EL (cell line): ENCODE measurements around the gene TNFRSF1A.

ENCODE experiments used
- DNase-seq: peaks from one replicate; pipeline ENCODE4 v3.0.0-alpha.2; 2016

The TNFRSF1A gene

DNA sequence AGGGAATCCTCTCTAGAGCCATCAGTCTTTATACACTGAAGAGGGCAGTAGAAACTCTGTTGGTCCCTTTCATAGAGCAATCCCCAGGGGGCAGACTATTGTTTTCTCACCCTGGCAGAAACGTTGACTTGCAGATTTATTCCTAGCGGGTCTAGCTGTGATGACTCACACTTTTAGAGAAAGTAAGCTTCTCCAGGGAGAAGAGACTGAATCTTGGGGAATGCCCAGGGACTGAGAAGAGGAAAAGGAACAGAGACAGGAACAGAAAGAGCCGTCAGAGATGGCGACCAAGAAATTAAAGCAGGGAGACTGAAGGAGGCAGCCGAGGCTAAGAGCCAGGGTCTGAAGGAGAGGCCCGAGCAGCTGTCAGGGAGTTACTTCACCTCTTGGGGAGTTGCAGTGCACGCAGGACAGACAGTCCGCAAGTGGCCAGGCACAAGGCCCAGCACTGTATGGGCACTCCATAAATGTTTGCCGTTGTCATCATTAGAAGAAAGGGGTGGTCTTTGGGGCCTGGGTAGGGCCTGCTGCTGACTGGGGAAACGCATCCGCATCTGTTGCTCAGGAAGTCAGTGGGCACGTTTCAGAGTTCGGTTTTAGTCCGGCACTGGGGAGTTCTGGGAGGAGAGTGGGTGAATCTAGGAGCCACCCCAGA, 18.4 kb downstream of the TNFRSF1A start:
- peak; percentile 94 for DNase-seq

DNA sequence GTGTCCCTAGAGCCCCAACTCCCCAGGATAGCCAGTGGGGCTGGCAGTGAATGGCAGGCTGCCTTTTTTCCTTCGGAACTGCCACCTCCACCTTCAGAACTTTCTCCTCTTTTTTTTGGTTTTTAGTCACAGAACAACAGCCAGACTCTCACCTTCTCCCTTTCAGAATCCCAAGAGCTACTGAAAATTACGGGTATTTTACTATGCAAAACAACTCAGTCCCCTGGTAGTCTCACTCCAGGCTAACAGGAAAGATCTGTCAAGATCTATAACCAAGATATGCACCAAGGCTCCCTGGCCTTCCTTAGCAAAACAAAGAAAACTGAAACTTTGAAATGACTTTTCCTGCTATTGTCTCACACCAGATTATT, 18.9 kb downstream of the TNFRSF1A start:
- no peak for DNase-seq

DNA sequence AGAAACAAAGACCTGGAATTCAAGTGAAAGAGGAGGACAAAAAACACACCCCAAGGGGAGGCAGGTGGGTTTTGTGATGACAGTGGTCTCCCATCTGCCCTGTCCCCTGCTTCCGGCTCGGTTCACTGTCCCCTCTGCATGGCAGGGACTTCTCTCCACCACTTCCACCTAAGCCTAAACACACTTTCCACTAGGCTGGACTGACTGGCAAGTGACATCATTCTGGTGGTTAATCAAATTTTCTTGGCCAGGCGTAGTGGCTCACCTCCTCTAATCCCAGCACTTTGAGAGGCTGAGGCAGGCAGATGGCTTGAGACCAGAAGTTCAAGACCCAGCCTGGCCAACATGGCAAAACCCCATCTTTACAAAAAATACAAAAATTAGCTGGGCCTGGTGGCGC, 19.5 kb downstream of the TNFRSF1A start:
- no peak for DNase-seq

DNA sequence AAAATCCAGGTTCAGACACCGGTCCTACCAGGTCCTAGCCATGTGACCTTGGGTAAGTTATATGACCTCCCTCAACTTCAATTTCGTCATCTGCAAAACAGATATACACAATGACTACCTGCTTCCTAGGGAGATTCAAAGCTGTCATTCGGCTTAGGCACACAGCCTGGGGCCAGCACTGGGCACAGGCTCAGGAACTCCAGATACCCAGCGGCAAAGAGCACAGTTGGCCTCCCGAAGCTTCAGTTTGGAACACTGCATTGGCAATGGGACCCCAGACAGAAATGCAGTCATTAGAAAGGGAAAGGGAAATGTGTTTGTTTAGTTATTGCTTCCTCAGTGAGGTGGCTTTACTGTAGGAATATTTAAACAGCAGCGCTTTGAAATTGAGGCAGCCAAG, 20.0 kb downstream of the TNFRSF1A start:
- no peak for DNase-seq

DNA sequence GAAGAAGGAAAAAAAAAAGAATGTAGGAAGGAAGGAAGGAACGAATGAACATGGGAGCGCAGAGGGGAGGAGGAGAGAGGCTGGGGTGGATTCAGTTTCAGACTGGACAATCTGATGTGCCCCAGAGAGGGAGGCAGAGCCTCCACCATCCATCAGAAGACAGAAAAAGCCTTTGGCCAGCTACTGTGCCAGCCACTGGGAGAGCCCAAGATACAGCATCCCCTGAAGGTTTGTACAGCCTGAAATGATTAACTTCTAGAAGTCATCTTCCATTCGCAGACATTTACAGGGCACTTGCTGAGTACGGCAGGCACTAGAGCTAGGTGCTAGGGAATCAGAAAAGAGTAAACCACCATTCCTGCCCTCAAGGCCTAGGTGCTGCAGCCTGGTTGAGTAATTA, 22.4 kb downstream of the TNFRSF1A start:
- no peak for DNase-seq

DNA sequence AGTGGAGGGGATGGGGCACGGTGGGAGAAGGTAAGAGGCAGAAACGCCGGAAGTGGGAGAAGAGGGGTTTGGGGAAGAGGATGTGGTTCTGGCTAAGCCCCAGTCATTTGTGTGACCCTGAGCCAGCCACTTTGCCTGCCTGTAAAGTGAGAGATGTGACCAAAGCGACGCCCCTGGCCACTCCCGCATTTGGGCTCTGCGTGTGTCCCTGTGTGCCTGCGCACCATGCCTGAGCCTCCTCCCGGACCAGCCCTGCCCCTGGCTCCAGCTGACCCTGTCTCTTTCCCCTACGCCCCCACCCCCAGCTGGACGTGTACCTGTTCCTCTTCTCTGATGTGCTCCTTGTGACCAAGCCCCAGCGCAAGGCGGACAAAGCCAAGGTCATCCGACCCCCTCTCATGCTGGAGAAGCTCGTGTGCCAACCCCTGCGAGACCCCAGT, 23.4 kb downstream of the TNFRSF1A start:
- DNase-seq = no peak

DNA sequence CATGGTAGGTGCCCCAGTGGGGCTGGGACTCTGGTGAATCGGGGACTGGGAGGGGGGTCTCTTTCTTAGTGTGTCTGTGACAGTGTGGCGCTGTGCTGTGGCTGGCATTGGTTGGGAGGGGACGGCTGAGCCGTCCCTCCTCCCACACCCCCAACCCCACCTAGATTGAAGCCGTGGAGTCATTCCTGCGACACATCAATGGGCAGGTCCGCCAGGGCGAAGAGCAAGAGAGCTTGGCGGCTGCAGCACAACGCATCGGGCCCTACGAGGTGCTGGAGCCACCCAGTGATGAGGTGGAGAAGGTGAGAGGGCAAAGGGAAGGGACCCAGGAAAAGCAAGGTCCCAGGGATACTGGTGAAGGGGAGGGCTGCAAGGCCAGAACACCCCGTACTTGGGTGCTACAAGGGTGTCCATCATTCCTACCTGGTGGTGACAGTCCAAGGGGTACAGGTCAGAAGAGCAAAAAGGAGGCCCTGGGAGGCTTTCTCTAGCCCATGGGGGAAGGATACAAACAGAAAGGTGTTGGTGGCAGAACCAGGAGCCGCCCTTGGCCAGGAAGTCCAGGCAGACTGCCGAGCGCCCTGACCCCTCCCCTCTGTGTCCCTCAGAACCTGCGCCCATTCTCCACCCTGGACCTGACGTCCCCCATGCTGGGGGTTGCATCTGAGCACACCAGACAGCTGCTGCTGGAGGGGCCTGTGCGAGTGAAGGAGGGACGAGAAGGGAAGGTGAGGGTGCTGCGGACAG, 24.0 kb downstream of the TNFRSF1A start:
- no peak for DNase-seq

DNA sequence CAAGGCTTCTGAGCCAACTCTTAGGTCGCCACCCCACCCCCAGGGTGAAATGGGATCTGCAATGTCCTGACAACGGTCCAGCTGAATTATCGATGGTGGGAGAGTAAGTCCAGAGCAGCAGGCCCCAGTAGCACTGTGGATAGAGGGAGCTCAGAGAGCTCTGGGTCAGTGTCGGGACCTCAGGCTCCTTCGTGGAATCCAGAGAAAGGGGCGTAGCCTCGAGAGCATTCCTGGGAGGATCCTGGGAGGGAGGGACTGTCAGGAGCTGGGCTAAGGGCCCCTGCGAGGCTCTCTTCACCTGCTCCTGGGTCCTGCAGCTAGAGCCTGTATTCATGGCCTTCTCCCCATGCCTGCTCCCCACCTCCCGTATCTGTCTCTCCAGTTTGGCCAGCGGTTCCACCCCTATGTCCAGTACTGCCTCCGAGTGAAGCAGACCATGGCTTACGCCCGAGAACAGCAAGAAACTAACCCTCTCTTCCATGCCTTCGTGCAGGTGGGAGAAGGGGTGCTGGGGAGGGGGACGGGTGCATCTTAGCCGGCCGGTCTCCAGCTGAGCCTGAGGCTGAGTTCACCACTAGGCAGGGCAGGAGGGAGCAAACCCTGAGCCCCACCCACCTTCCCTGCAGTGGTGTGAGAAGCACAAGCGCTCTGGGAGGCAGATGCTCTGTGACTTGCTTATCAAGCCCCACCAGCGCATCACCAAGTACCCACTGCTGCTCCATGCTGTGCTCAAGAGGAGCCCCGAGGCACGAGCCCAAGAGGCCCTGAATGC, 24.8 kb downstream of the TNFRSF1A start:
- no peak for DNase-seq

DNA sequence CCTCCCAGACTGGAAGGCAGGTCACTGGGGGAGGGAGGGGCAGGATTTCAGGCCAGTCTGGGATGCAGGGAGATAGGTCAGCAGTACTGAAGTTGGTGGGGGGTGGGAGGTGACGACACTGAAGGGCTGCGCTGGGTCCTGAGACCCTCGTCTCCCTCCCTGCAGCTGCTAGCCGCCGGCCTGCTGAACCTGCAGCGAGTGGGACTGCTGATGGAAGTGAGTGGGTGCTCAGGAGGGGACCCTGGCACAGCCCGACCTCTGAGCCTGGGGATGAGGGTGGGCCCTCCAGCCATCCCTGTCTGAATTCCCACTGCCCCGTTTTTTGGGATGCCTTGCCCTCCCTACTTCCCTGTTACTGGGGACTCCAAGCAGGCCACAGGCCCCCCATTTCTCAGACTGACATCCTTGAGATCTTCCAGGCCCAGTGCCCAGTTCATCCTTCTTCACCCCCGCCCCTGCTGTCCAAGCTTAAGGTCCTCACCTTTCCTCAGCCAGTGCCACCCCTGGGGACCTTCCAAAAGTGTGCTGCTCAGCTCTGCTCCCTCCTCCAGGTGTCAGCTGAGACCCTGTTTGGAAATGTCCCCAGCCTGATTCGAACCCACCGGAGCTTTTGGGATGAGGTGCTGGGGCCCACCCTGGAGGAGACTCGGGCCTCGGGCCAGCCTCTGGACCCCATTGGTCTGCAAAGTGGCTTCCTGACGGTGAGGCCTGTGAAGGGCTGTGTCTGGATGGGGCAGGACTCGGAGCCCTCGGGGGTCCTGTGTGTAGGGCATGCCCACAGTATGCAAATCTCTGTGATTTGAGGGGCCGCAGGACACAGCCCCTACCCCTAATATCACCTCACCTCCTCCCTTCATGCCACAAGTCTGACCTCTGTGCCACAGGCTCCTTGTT, 25.9 kb downstream of the TNFRSF1A start:
- no peak for DNase-seq

DNA sequence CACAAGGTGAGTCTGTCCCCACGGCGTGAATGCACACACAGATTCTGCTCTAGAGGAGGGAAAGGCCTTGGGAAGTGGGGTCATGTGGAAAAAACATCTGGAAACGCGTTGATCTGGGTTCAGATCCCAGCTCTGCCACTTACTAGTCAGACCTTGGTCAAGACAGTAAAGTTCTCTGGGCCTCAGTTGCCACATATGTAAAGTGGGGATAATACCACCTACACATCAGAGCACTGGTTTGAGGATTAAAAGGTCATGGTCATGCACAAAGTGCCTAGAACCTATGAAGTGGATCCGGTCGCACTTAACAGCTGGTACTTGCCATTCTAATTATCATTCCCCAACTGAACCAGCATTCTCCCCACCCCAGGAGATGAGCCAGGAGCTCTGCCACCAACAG, 26.7 kb downstream of the TNFRSF1A start:
- no peak for DNase-seq

DNA sequence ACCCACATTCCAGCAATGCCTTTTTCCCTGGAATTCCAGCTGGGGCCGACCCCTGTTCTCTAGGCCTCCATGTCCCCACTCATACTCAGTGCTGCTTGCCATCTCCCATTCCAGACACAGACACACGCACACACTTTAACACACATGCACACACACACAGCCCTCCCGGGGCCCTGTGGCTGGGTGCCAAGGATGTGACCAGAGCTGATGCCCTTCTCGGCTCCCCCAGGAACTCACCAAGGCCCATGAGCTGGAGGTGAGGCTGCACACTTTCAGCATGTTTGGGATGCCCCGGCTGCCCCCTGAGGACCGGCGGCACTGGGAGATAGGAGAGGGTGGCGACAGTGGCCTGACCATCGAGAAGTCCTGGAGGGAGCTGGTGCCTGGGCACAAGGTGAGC, 27.1 kb downstream of the TNFRSF1A start:
- no peak for DNase-seq

DNA sequence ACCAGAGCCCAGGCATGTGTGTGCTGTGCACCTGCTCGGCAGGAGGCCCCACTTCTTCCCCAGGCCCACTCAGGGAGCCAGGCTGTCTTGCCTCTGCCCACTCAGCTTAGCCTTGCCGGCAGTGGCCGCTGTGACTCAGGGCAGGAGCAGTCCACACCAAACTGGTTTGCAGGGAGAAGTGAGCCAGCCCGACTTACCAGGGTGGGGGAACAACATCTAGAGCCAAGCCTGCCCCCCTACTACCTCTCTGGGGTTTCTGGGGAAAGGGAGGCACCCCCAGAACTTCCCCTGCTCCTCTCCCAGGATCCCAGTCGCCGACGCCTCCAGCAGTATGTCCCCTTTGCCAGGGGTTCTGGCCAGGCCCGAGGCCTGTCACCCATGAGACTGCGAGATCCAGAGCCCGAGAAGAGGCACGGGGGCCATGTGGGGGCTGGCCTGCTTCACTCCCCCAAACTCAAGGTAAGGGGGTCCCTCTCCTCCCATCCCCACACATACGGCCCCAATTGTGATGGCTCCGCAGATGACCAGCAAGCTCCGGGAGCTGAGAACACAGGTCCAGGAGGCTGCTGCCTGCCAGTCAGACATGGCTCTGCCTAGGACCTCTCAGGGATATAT, 28.4 kb downstream of the TNFRSF1A start:
- DNase-seq = no peak

DNA sequence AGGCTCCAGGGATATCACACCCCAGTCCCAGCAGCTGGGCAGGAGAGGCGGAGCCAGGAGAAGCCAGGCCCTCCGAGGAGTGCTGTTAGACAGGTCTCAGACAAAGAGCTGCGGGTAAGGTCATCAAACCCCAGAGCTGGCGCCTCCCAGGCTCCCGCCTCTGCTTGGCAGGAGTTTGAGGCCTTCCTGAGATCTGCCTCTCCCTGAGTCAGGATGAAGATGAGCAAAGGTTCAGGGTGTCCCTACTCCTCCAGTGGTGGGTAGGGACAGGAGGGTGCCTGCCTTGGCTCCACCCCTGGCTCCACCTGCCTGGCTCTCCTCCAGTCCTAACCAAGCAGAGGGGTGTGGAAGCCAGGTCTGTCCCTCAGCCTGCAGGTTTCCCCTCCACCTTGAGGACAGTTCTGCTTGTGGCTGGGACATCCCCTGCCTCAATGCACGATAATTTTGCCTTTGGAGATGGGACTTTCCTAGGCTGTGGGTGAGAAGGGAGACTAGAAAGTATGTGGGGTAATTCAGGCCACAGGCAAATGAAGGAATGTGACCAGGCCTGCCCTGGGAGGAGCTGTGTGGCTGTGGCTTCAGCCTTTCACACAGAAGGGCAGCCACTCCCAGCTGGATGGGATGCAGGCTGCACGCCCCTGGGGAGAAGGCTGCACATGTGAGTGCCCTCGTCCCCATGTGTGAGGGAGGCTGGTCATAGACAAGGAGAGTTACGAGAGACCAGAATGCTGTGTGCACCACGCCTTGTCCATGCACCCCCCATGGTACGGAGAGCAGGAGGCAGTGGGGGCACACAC, 29.1 kb downstream of the TNFRSF1A start:
- DNase-seq = peak; percentile 49

DNA sequence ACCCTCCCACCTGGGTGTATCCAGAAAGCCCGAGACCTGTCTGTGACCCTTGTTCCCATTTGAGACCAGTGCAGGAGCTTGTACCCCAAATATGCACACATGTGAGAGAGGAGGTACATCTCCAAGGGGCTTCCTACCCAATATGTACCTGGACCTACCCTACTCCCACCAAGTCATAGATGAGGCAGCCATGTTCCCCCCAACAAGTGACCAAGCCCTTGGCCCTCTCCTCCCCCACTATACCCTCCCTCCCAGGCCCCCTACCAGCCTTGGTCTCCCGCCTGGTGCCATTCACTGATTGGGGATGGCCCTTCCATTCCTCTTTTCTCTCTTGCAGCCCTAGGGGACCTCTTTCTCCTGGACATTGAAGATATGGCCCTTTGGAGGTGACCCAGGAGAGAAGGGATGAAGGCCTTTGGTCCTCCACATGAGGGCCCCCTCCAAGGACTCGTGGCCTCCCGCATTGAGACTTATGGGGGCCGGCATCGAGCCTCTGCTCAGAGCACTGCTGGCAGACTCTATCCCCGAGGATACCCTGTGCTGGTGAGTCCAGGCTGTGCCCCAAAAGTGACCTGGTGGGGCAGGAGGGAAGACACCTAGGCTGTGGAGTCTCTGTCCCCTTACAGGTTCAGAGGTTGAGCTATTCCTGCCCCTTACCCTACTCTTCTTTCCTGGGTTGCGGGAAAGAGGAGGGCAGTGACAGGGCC, 29.9 kb downstream of the TNFRSF1A start:
- DNase-seq = no peak

DNA sequence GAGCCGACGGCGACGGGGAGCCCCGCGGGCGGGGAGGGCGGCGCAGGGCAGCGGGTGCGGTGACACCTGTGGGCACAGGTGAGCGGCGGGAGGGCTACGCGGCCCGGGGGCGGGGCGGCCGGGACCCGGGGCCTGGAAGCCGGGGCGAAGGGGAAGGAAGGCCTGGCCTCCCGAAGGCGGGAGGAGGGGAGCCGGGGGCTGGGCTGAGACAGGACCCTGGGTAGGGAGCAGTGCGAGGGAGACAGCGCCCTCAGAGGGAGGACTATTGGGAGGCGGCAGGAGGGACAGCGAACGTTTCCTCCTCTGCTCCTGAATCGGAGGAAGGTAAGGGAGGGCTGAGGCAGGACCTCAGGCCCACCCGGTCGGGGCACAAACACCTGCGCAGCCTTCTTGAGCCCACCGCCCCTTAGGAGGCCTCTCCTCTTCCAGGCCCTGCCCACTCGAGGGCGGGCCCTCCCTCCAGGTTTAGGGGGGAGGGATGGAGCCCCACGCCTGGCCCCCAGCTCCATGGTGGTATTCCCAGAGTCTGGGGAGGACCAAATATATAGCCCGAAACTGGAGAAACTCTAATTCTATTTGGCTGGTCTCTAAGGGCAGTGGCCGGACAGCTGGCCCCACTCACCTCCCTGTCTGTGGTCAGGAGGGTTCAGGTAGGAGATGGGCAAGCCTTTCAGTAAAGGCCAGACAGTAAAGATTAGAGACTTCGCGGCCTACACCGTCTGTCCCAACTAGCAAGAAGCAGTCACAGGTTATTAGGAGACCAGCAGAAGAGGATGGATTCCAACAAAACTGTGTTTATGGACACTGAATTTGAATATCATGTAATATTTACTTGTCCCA, 30.9 kb downstream of the TNFRSF1A start:
- no peak for DNase-seq

DNA sequence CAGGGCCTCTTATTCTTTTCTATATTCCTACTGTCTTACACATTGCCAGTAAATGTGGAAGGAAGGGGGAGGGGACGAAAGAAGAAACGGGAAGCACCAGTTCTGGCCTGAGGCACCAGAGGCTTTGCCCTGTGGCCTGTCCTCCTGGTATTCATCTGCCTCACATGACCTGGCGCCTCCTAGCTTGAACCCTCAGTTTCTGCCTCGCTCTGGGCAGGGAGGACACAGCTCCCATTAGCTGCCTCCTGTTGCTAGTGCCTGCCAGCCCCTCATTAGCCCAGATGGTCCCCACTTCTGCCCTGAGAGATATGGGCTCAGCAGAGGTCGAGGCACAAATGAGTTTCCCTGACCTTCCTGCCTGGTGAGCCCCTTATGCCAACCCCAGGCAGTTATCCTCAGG, 34.3 kb downstream of the TNFRSF1A start:
- no peak for DNase-seq

DNA sequence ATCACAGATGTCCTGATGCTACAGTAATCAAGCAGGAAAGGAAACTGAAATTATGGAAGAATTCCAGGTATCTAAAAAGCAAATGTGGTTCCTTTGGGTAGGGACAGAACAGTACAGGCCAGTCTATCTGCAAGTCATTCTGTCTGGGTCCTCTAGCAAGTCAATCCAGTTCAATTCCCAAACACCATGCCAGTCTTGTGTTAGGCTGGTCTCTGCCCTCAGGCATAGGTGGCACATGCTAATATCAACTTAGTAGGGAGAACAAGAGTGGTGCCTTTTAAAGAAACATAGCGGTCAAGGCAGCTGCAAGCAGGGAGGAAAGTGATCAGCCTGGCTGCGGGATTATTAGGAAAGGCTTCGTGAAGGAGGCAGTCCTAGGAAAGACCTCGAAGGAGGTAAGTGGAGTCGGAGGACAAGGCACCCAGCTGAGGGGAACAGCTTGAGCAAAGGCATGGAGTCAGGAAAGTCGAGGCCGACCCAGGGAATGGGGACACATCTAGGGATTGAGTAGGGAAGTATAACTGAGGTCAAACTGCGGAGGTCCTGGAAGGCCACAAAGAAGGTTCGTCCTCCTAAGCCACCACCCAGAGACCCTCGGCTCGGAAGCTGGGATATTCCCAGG, 35.2 kb downstream of the TNFRSF1A start:
- DNase-seq = no peak

DNA sequence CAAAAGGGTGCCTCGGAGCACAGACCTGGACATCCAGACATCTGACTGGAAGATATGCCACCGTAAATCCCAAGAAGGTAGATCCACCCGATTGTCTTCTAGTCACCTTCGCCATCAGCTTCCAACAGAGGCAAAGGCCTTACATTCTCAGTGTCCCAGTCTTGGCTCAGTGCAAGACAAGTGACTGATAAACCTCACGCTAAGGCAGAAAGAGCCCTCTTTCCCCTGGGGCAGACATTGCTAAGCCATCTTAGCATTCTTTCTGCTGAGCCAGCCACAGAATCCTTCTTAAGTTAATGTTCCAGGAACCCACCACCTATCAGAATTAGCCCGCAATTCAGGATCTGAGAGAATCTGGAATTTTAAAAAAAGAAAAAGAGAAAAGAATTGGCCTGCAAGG, 35.7 kb downstream of the TNFRSF1A start:
- no peak for DNase-seq

DNA sequence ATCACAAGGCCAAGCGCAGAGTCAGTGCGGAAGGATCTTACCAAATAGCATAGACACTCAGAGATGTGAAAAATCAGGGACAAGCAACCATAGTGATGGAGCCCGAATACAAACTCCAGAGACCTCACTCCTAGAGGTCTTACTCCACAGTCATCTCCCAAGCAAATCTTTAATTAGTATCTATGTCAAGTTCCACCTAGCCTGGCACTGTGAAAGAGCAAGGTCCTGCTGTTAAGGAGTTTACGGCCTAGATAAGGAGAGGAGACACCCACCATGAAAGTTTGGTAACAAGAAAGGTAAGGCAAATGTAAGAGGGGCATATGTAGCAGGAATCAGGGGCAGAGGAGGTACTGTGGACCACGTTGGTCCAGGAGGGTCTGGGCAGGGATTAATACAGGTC, 38.8 kb downstream of the TNFRSF1A start:
- DNase-seq = no peak

DNA sequence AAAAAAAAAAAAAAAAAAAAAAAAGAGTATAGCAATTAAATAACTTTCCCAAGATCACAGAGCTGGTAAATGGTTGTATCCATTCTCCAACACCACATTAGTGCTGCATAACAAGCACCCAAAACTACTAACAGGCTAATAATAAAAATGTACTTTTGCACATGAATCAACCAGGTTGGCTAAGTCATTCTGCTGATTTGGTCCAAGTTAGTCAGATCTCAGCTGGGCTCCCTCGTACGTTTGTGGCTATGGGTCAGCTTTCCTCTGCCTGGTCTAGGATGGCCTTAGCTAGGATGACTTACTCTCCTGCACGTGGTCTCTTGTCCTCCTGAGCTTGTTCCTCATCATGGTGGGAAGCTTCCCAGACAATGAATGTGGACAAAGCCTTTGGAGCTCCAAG, 39.3 kb downstream of the TNFRSF1A start:
- no peak for DNase-seq
